Measurements from ENCODE around the gene PCAT7. TPM values are rescaled to one million over a fixed set of nuclear protein-coding genes. Genes with fewer than 3 reads are reported as not detected.

PCAT7 gene
- total RNA-seq, 1 donor from 2014 or later, result 0.08 TPM

GRCh38 chr9:94593459-94594345 lies 38.8 kb downstream of the PCAT7 start, which contains the start of gene FBP2:
Gene FBP2 (minus strand): TSS chr9:94593824. CDS start chr9:94593726, 98 bp downstream.
- DNase-seq, result no peak
- intact Hi-C loops (cut with DNase I), result no loop called here
- ATAC-seq (ENCODE audit: poor library complexity), result no peak

GRCh38 chr9:94599102-94599501 lies 44.2 kb downstream of the PCAT7 start:
- ATAC-seq (ENCODE audit: poor library complexity) (no peak), DNase-seq (no peak)
- intact Hi-C loops (cut with DNase I), result no loop called here

- ATAC-seq (ENCODE audit: poor library complexity) (no peak), DNase-seq (no peak)
- intact Hi-C loops (cut with DNase I), result loop anchor here (10.0 kb wide), 1 partner anchor 335 kb away; no protein-coding TSS in a partner anchor
Measured at GRCh38 chr9:94600258-94600657, 45.4 kb downstream of the PCAT7 start.

- ATAC-seq (ENCODE audit: poor library complexity), result no peak
- intact Hi-C loops (cut with DNase I), result loop anchor here (10.0 kb wide), 1 partner anchor 336 kb away; no protein-coding TSS in a partner anchor
- DNase-seq, result no peak
Measured at GRCh38 chr9:94600715-94601114, 45.8 kb downstream of the PCAT7 start.

- ATAC-seq (ENCODE audit: poor library complexity) (no peak), DNase-seq (no peak)
- intact Hi-C loops (cut with DNase I), result loop anchor here (10.0 kb wide), 1 partner anchor 338 kb away; no protein-coding TSS in a partner anchor
Measured at GRCh38 chr9:94602666-94603065, 47.8 kb downstream of the PCAT7 start.

- ATAC-seq (ENCODE audit: poor library complexity) (peak; percentile 81), DNase-seq (peak; percentile 73)
- intact Hi-C loops (cut with DNase I), result loop anchor here (10.0 kb wide), 1 partner anchor 339 kb away; no protein-coding TSS in a partner anchor
Measured at GRCh38 chr9:94603259-94604160, 48.6 kb downstream of the PCAT7 start.

- ATAC-seq (ENCODE audit: poor library complexity), result no peak
- intact Hi-C loops (cut with DNase I), result loop anchor here (10.0 kb wide), 1 partner anchor 342 kb away; no protein-coding TSS in a partner anchor
- DNase-seq, result no peak
Measured at GRCh38 chr9:94606646-94607422, 52.0 kb downstream of the PCAT7 start.

GRCh38 chr9:94607423-94607691 lies 52.5 kb downstream of the PCAT7 start:
- no peak for DNase-seq
- intact Hi-C loops (cut with DNase I), result loop anchor here (10.0 kb wide), 1 partner anchor 343 kb away; no protein-coding TSS in a partner anchor
- no peak for ATAC-seq (ENCODE audit: poor library complexity)

- ATAC-seq (ENCODE audit: poor library complexity), result no peak
- intact Hi-C loops (cut with DNase I), result no loop called here
- DNase-seq, result no peak
Measured at GRCh38 chr9:94610181-94610606, 55.3 kb downstream of the PCAT7 start.

GRCh38 chr9:94611638-94612068 lies 56.8 kb downstream of the PCAT7 start:
- intact Hi-C loops (cut with DNase I), result no loop called here
- DNase-seq, result no peak
- ATAC-seq (ENCODE audit: poor library complexity), result no peak

- intact Hi-C loops (cut with DNase I), result no loop called here
- ATAC-seq (ENCODE audit: poor library complexity) (no peak), DNase-seq (no peak)
Measured at GRCh38 chr9:94612071-94612470, 57.2 kb downstream of the PCAT7 start.

- ATAC-seq (ENCODE audit: poor library complexity), result no peak
- intact Hi-C loops (cut with DNase I), result no loop called here
- DNase-seq, result no peak
Measured at GRCh38 chr9:94613003-94613402, 58.1 kb downstream of the PCAT7 start.

- intact Hi-C loops (cut with DNase I), result no loop called here
- ATAC-seq (ENCODE audit: poor library complexity) (no peak), DNase-seq (no peak)
Measured at GRCh38 chr9:94619026-94619425, 64.1 kb downstream of the PCAT7 start.

Other genes with a start within 250 kb of the PCAT7 start
- not detected for gene NUTM2F, start 226.4 kb upstream of the PCAT7 start, total RNA-seq
- 0.27 TPM for gene FBP2, start 38.7 kb downstream of the PCAT7 start, total RNA-seq
- 1.1 TPM for gene FBP1, start 84.4 kb downstream of the PCAT7 start, total RNA-seq
- gene AOPEP, start 171.6 kb downstream of the PCAT7 start, total RNA-seq, result 158 TPM

All from Right ventricle myocardium superior (tissue), 1 donor.